ENCODE measurements around the gene THAP11. TPM values are rescaled to one million over a fixed set of nuclear protein-coding genes. Genes with fewer than 3 reads are reported as not detected.

The THAP11 gene
- polyA plus RNA-seq, 3 donors: 17.6 to 84.2 (median 52.5) TPM

GRCh38 chr16:67804853-67805542 lies 37.1 kb upstream of the THAP11 start:
- Histone ChIP-seq H3K4me3 (replicated peaks in 1 of 3; ENCODE audit: low read depth in 2 of 3, low read length in 3 of 3) (peak overlapping the region in 1 of 3 experiments; percentile 97), H2AFZ (ENCODE audit: insufficient read depth, low read depth, low read length, poor library complexity, severe bottlenecking) (no peak overlapping the region), H3K4me1 (ENCODE audit: control insufficient read depth in 1 of 2, insufficient read depth in 2 of 2, low read length in 2 of 2) (peaks cover 26 to 34% of the 10 kb centered on the region in 2 donors), H3K9ac (ENCODE audit: insufficient read depth, low read length, poor library complexity, severe bottlenecking) (peak overlapping the region; percentile 90), H3K36me3 (replicated peaks in 1 of 2; ENCODE audit: control insufficient read depth in 1 of 2, insufficient read depth in 2 of 2, low read length in 2 of 2) (peaks cover 14 to 36% of the 10 kb centered on the region in 2 donors), H3K9me3 (replicated peaks in 1 of 2; ENCODE audit: control insufficient read depth in 1 of 2, insufficient read depth in 1 of 2, low read length in 2 of 2) (no peaks in the 10 kb centered on the region), H4K20me1 (ENCODE audit: insufficient read depth, low read length) (peaks cover 24% of the 10 kb centered on the region), H3K27ac (ENCODE audit: low read depth in 1 of 2, low read length in 2 of 2) (peak overlapping the region in 1 of 2 donors; percentile 92), H3K4me2 (replicated peaks; ENCODE audit: extremely low read depth, low read length, poor library complexity, severe bottlenecking) (peak overlapping the region; percentile 100), H3K27me3 (ENCODE audit: control insufficient read depth in 2 of 2, insufficient read depth in 2 of 2, low read length in 2 of 2) (no peaks in the 10 kb centered on the region), H3K79me2 (ENCODE audit: insufficient read depth, low read length) (peaks cover 58% of the 10 kb centered on the region)
- H3K36me3 Mint-ChIP-seq: peaks cover 28 to 42% of the 10 kb centered on the region in 2 donors
- H3K9me3 Mint-ChIP-seq: no peaks in the 10 kb centered on the region
- H3K4me1 Mint-ChIP-seq: peaks cover 39% of the 10 kb centered on the region
- WGBS (ENCODE audit: insufficient coverage): no CpG with 5 or more reads among the region's 4 CpGs
- DNase-seq: no peak
- peak overlapping the region in 4 of 7 donors; percentile 19 to 82 (median 62) for H3K27ac Mint-ChIP-seq
- peak overlapping the region; percentile 84 to 94 for H3K4me3 Mint-ChIP-seq
- intact Hi-C loops (cut with micrococcal nuclease): loop anchor here (5.0 to 10.0 kb wide), 3 partner anchors 87 to 140 kb away; partner anchors contain the start of genes ACD (in 1 of the 2), C16orf86 (in 1 of the 2), ENKD1 (in 1 of the 2) and PARD6A (in 1 of the 2)
- peaks cover 0 to 2% (median 0%) of the 10 kb centered on the region in 3 donors for H3K27me3 Mint-ChIP-seq (ENCODE audit: low read depth in 3 of 3)
- no peak for TF ChIP-seq CTCF (IDR thresholded peaks at IDR 0.05)

DNA sequence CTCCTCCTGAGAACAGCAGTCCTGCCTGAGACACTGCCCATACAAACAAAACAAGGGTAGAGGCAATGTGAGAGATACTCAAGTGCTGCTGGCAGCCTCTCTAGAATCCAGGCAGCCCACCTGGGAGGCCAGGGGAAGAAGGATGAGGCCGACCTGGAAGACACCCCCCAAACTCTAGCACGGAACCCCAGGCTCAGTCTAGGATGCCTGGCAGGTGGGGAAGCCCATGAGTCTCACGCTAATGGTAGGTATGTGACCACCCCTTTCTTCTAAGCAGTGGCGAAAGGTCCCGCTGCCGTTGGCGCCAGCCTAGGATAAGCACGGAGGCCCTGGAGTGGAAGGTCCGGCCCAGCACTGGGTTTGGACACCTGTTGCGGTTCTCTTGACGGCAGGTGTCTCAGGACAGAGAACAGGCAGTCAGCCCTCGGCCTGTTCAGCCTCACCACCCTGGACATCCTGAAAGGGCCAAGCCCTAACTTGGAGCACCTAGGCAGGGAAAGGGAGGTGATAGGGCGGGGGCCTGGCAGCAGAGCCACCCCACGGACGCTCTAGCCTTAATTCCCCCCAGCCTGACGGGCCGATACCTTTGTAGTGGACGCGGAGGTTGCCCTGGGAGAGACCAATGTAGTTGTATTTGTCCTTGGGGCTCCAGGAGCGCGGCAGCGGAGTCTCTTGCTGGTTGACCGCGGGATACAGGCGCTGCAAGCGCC lies 36.2 kb upstream of the THAP11 start:
- peaks cover 50% of the 10 kb centered on the region for H3K79me2 ChIP-seq (ENCODE audit: insufficient read depth, low read length)
- H3K4me3 ChIP-seq (replicated peaks in 1 of 3; ENCODE audit: low read depth in 2 of 3, low read length in 3 of 3): peak overlapping the region; percentile 76 to 97 (median 84)
- H3K4me1 ChIP-seq (ENCODE audit: control insufficient read depth in 1 of 2, insufficient read depth in 2 of 2, low read length in 2 of 2): peaks cover 22 to 34% of the 10 kb centered on the region in 2 donors
- peak overlapping the region; percentile 72 to 93 (median 83) for H3K27ac Mint-ChIP-seq
- peak overlapping the region; percentile 13 to 92 for H3K27ac ChIP-seq (ENCODE audit: low read depth in 1 of 2, low read length in 2 of 2)
- no peaks in the 10 kb centered on the region for H3K27me3 ChIP-seq (ENCODE audit: control insufficient read depth in 2 of 2, insufficient read depth in 2 of 2, low read length in 2 of 2)
- H3K4me2 ChIP-seq (replicated peaks; ENCODE audit: extremely low read depth, low read length, poor library complexity, severe bottlenecking): peak overlapping the region; percentile 100
- H3K4me1 Mint-ChIP-seq: peaks cover 33% of the 10 kb centered on the region
- 1% methylated on average over 23 of the region's 26 CpGs for WGBS (ENCODE audit: insufficient coverage)
- intact Hi-C loops (cut with micrococcal nuclease): loop anchor here (2.0 to 10.0 kb wide), 4 partner anchors 86 to 141 kb away; partner anchors contain the start of genes C16orf86 (in 2 of the 2), ENKD1 (in 2 of the 2), ACD (in 1 of the 2) and PARD6A (in 1 of the 2)
- peaks cover 0 to under 1% (median 0%) of the 10 kb centered on the region in 7 donors for H3K9me3 Mint-ChIP-seq
- peak overlapping the region; percentile 99 for H2AFZ ChIP-seq (ENCODE audit: insufficient read depth, low read depth, low read length, poor library complexity, severe bottlenecking)
- peak overlapping the region; percentile 90 for H3K9ac ChIP-seq (ENCODE audit: insufficient read depth, low read length, poor library complexity, severe bottlenecking)
- H3K27me3 Mint-ChIP-seq (ENCODE audit: low read depth in 3 of 3): peaks cover 0 to 2% (median under 1%) of the 10 kb centered on the region in 3 donors
- no peak for DNase-seq
- TF ChIP-seq CTCF (IDR thresholded peaks at IDR 0.05): no peak
- H4K20me1 ChIP-seq (ENCODE audit: insufficient read depth, low read length): peaks cover 15% of the 10 kb centered on the region
- no peaks in the 10 kb centered on the region for H3K9me3 ChIP-seq (replicated peaks in 1 of 2; ENCODE audit: control insufficient read depth in 1 of 2, insufficient read depth in 1 of 2, low read length in 2 of 2)
- peaks cover 20 to 35% of the 10 kb centered on the region in 2 donors for H3K36me3 Mint-ChIP-seq
- H3K36me3 ChIP-seq (replicated peaks in 1 of 2; ENCODE audit: control insufficient read depth in 1 of 2, insufficient read depth in 2 of 2, low read length in 2 of 2): peaks cover 7 to 27% of the 10 kb centered on the region in 2 donors
- peak overlapping the region; percentile 84 to 94 for H3K4me3 Mint-ChIP-seq
